H1 (cell line): ENCODE data around the gene ZNF385C. TPM values are rescaled to one million over a fixed set of nuclear protein-coding genes. Genes with fewer than 3 reads are reported as not detected.

Experiments
- CTCF ChIA-PET: fragments of 300-600 bp; sonication (Branson Sonifier 250); formaldehyde crosslinking; loops from one replicate; lab custom pipeline; 2021; ENCODE audit not compliant: partially characterized antibody; lab: Charles Lee
- POLR2A ChIA-PET: fragments of 300-600 bp; sonication (Branson Sonifier 250); formaldehyde crosslinking; loops from one replicate; lab custom pipeline; 2021; ENCODE audit warnings: inconsistent platforms; ENCODE audit not compliant: partially characterized antibody; lab: Charles Lee
- DNase-seq, 2 experiments: peaks; one replicate each; pipeline versions ENCODE4 v3.0.0 to v3.0.0-alpha.2; 2010 to 2022; ENCODE audit warnings: low spot score in 2 of 2, low read depth in 1 of 2, mixed read lengths in 1 of 2
- FAIRE-seq: peaks from 2 replicates; lab custom pipeline; 2011; peaks lifted over from hg19 to GRCh38; lab: Jason Lieb, UNC
- H2AFZ ChIP-seq: 2 replicates; pipeline ENCODE4 v1.8.1; 2012; ENCODE audit warnings: low read length, inconsistent platforms
- H2AK5ac ChIP-seq: 2 replicates; pipeline ENCODE4 v1.6.1; 2013; ENCODE audit warnings: low read depth, low read length
- H2BK120ac ChIP-seq: replicated peaks from 2 replicates; pipeline ENCODE3; 2013; ENCODE audit warnings: low read depth, low read length, inconsistent platforms
- H2BK12ac ChIP-seq: 2 replicates; pipeline ENCODE4 v1.6.1; 2013; ENCODE audit warnings: low read depth, low read length
- H2BK15ac ChIP-seq: 2 replicates; pipeline ENCODE4 v1.6.1; 2013; ENCODE audit warnings: low read length
- H2BK20ac ChIP-seq: 2 replicates; pipeline ENCODE4 v1.6.1; 2013; ENCODE audit warnings: low read length
- H2BK5ac ChIP-seq: 2 replicates; pipeline ENCODE4 v1.6.1; 2013; ENCODE audit warnings: low read depth, low read length
- H3K14ac ChIP-seq: 2 replicates; pipeline ENCODE4 v1.6.1; 2013; ENCODE audit warnings: inconsistent platforms; ENCODE audit not compliant: insufficient read length
- H3K18ac ChIP-seq: 2 replicates; pipeline ENCODE4 v1.6.1; 2013; ENCODE audit warnings: low read length; ENCODE audit errors: extremely low read depth
- H3K23ac ChIP-seq: 2 replicates; pipeline ENCODE4 v1.6.1; 2013; ENCODE audit warnings: inconsistent platforms; ENCODE audit not compliant: insufficient read length
- H3K23me2 ChIP-seq: 2 replicates; pipeline ENCODE4 v1.6.1; 2013; ENCODE audit warnings: low read depth, low read length
- H3K27ac ChIP-seq: 2 replicates; pipeline ENCODE4 v1.6.1; 2011; ENCODE audit warnings: low read depth, low read length, inconsistent platforms
- H3K27me3 ChIP-seq, 4 experiments: replicated peaks in 1 of 4; 1 replicate in 1 of 4; 2 replicates in 3 of 4; pipeline versions ENCODE4 v1.6.1 to v1.8.1; 2011 to 2013; ENCODE audit warnings: low read length in 3 of 4, mild to moderate bottlenecking in 3 of 4, inconsistent platforms in 2 of 4, mixed read lengths in 2 of 4, moderate library complexity in 1 of 4; ENCODE audit not compliant: control insufficient read depth in 3 of 4, insufficient read depth in 3 of 4; ENCODE audit errors: extremely low read depth in 1 of 4
- H3K36me3 ChIP-seq, 4 experiments: 2 replicates each; pipeline versions ENCODE4 v1.6.1 to v1.8.1; 2011 to 2013; ENCODE audit warnings: mild to moderate bottlenecking in 4 of 4, low read length in 3 of 4, moderate library complexity in 2 of 4, control low read depth in 1 of 4, inconsistent platforms in 1 of 4; ENCODE audit not compliant: insufficient read depth in 4 of 4, control insufficient read depth in 2 of 4
- H3K4ac ChIP-seq: replicated peaks from 2 replicates; pipeline ENCODE3; 2013; ENCODE audit warnings: low read length, low read depth, mixed read lengths, inconsistent platforms; ENCODE audit not compliant: insufficient read length
- H3K4me1 ChIP-seq, 4 experiments: replicated peaks in 1 of 4; 1 replicate in 1 of 4; 2 replicates in 3 of 4; pipeline versions ENCODE4 v1.6.1 to v1.8.1; 2011 to 2013; ENCODE audit warnings: low read length in 3 of 4, inconsistent platforms in 2 of 4, mixed read lengths in 1 of 4; ENCODE audit not compliant: insufficient read depth in 4 of 4, control insufficient read depth in 3 of 4
- H3K4me2 ChIP-seq, 2 experiments: 2 replicates each; pipeline versions ENCODE4 v1.6.1 to v1.8.1; 2011 to 2013; ENCODE audit warnings: low read depth in 2 of 2, low read length in 2 of 2, control low read depth in 1 of 2, inconsistent platforms in 1 of 2, mild to moderate bottlenecking in 1 of 2; ENCODE audit not compliant: insufficient read depth in 1 of 2
- H3K4me3 ChIP-seq, 4 experiments: fragments of 200-600, 300-600 bp in 1 of 4; sonication (generic), shearing (Covaris generic), sonication (Bioruptor Twin) in 1 of 4; 2 replicates each; pipeline versions ENCODE4 v1.5.1 to v1.8.1; 2011 to 2016; ENCODE audit warnings: low read length in 4 of 4, low read depth in 3 of 4, control low read depth in 2 of 4, inconsistent platforms in 2 of 4, mild to moderate bottlenecking in 2 of 4, mixed read lengths in 1 of 4, moderate library complexity in 1 of 4; ENCODE audit not compliant: insufficient read depth in 2 of 4; ENCODE audit errors: extremely low read depth in 1 of 4
- H3K56ac ChIP-seq: replicated peaks from 2 replicates; pipeline ENCODE3; 2013; ENCODE audit warnings: low read depth, mild to moderate bottlenecking, mixed read lengths, low read length, inconsistent platforms; ENCODE audit not compliant: insufficient read length
- H3K79me1 ChIP-seq: 2 replicates; pipeline ENCODE4 v1.6.1; 2013; ENCODE audit warnings: low read depth, low read length, control low read depth
- H3K79me2 ChIP-seq, 2 experiments: 2 replicates each; pipeline versions ENCODE4 v1.6.1 to v1.8.1; 2012 to 2013; ENCODE audit warnings: low read length in 2 of 2, mild to moderate bottlenecking in 2 of 2, inconsistent platforms in 1 of 2; ENCODE audit not compliant: insufficient read depth in 2 of 2, control insufficient read depth in 1 of 2
- H3K9ac ChIP-seq, 4 experiments: replicated peaks in 1 of 4; 1 replicate in 1 of 4; 2 replicates in 3 of 4; pipeline versions ENCODE4 v1.6.1 to v1.8.1; 2011 to 2013; ENCODE audit warnings: low read depth in 3 of 4, low read length in 3 of 4, control low read depth in 2 of 4, mild to moderate bottlenecking in 2 of 4, moderate library complexity in 2 of 4, inconsistent platforms in 1 of 4; ENCODE audit errors: extremely low read depth in 1 of 4
- H3K9me3 ChIP-seq, 2 experiments: 2 replicates each; pipeline versions ENCODE4 v1.6.1 to v1.8.1; 2012 to 2013; ENCODE audit warnings: mild to moderate bottlenecking in 2 of 2, moderate library complexity in 2 of 2, control low read depth in 1 of 2, inconsistent platforms in 1 of 2, low read depth in 1 of 2, low read length in 1 of 2, mixed read lengths in 1 of 2; ENCODE audit not compliant: insufficient read depth in 2 of 2
- H4K20me1 ChIP-seq, 2 experiments: replicated peaks in 1 of 2; 2 replicates each; pipeline versions ENCODE3 to v1.8.1; 2011 to 2013; ENCODE audit warnings: inconsistent platforms in 2 of 2, low read length in 2 of 2, mild to moderate bottlenecking in 1 of 2; ENCODE audit not compliant: insufficient read depth in 2 of 2, control insufficient read depth in 1 of 2
- H4K5ac ChIP-seq: 2 replicates; pipeline ENCODE4 v1.6.1; 2013; ENCODE audit warnings: low read length, low read depth, mixed read lengths, inconsistent platforms; ENCODE audit not compliant: insufficient read length
- H4K8ac ChIP-seq: 2 replicates; pipeline ENCODE4 v1.8.0; 2013; ENCODE audit warnings: mild to moderate bottlenecking, moderate library complexity, low read length, inconsistent platforms; ENCODE audit not compliant: insufficient read depth; ENCODE audit errors: extremely low read depth
- H4K91ac ChIP-seq: replicated peaks from 2 replicates; pipeline ENCODE3; 2013; ENCODE audit warnings: low read length, mixed read lengths, inconsistent platforms; ENCODE audit not compliant: insufficient read length
- KDM1A ChIP-seq: fragments of 200-600, 300-600 bp; sonication (generic); IDR thresholded peaks from 2 replicates; pipeline ENCODE4 v1.7.1; 2016; ENCODE audit warnings: mild to moderate bottlenecking, low read length, borderline replicate concordance
- KDM4A ChIP-seq: IDR thresholded peaks from one replicate; pipeline ENCODE4 v1.7.1; 2012; ENCODE audit warnings: low read depth, mild to moderate bottlenecking, moderate library complexity, low read length, inconsistent platforms; ENCODE audit not compliant: severe bottlenecking
- ZNF274 ChIP-seq: IDR thresholded peaks from 2 replicates; pipeline ENCODE4 v1.7.0; 2012; ENCODE audit warnings: low read length, borderline replicate concordance; ENCODE audit errors: extremely low read depth
- WGBS, 2 experiments: shearing (Covaris generic) in 1 of 2; methylation state at CpG; one replicate each; pipeline versions ENCODE4 v1.1.6 to v1.1.7; 2013 to 2015; ENCODE audit warnings: low lambda C conversion rate in 2 of 2, mixed read lengths in 2 of 2, inconsistent platforms in 1 of 2, low coverage in 1 of 2, missing lambda C conversion rate in 1 of 2; ENCODE audit not compliant: insufficient replicate concordance in 2 of 2, insufficient coverage in 1 of 2, insufficient read length in 1 of 2; ENCODE audit errors: extremely low coverage in 1 of 2, missing lambda C conversion rate in 1 of 2; 5-methylcytosine and 5-hydroxymethylcytosine counted together
- polyA plus RNA-seq, 7 experiments: library from polyadenylated mRNA; depleted of rRNA in 3 of 7; stranded (reverse) in 5 of 7; unstranded in 2 of 7; fragments of >200 nt in 5 of 7; fragments of 200-250 nt in 2 of 7; gene quantifications; 1 replicate in 5 of 7; 2 replicates in 1 of 7; 4 replicates in 1 of 7; pipeline versions ENCODE4 v1.2.1 to v1.2.3, GENCODE V29; 2011 to 2013; ENCODE audit warnings: missing spikeins in 2 of 7, mixed read lengths in 2 of 7
- total RNA-seq: library from RNA; stranded (reverse); fragmentation: NEBNext Ultra II Directional; extraction: Animal tissue kit (Norgen Biotek cat#: 25700); gene quantifications from 2 replicates; pipeline ENCODE4 v1.2.1, GENCODE V29; 2021

Gene ZNF385C
- total and polyA plus RNA-seq, 2 of the 8 experiments (the other 6 are each of a cell fraction or from before 2014, with no cell fraction given), result 3.9 to 6.1 TPM

- no peak overlapping the region for H4K5ac ChIP-seq
- H2BK120ac ChIP-seq, result no peak overlapping the region
- peaks cover 4% of the 10 kb centered on the region for H3K23me2 ChIP-seq
- no peaks in the 10 kb centered on the region for H3K9me3 ChIP-seq
- no peak overlapping the region for H4K91ac ChIP-seq
- no peak overlapping the region for H3K23ac ChIP-seq
- H2AK5ac ChIP-seq, result no peak overlapping the region
- peak in 1 of 2 experiments; percentile 76 for DNase-seq
- H2BK5ac ChIP-seq, result no peak overlapping the region
- 10% methylated on average over 26 of the region's 67 CpGs; no CpG with 5 or more reads in 1 of the 2 experiments for WGBS, 2 experiments
- no peak for FAIRE-seq
- peak overlapping the region; percentile 67 to 83 for H3K4me2 ChIP-seq
- H3K18ac ChIP-seq, result peak overlapping the region; percentile 48; the same call in 1 of the 2 replicates
- peaks cover 0 to 8% (median 4%) of the 10 kb centered on the region in 4 experiments; a peak in 4 of 7 replicates for H3K4me1 ChIP-seq
- no peak overlapping the region for H3K56ac ChIP-seq
- no peak overlapping the region for H2BK15ac ChIP-seq
- no peak overlapping the region for H3K14ac ChIP-seq
- no peak overlapping the region for H3K4ac ChIP-seq
- TF ChIP-seq KDM1A (peak; percentile 67), ZNF274 (no peak), KDM4A (peak; percentile 86)
- no peaks in the 10 kb centered on the region for H4K20me1 ChIP-seq
- no peak overlapping the region for H2BK20ac ChIP-seq
- no peaks in the 10 kb centered on the region; a peak in 2 of 7 replicates for H3K27me3 ChIP-seq
- no peaks in the 10 kb centered on the region for H3K79me1 ChIP-seq
- peak overlapping the region; percentile 60; the same call in 1 of the 2 replicates for H4K8ac ChIP-seq
- CTCF ChIA-PET, result interaction anchor here (0.5 to 4.3 kb wide), 23 partner anchors 8 to 212 kb away, joined by 3 to 30 read pairs (median 5); partner anchors contain the start of genes C17orf113 and ZNF385C
- POLR2A ChIA-PET, result interaction anchor here (0.6 to 2.0 kb wide), 6 partner anchors 25 to 99 kb away, joined by 3 to 7 read pairs (median 3); partner anchors contain the start of genes DNAJC7, KAT2A and ZNF385C
- H3K27ac ChIP-seq, result no peak overlapping the region
- H2BK12ac ChIP-seq, result no peak overlapping the region
- H3K79me2 ChIP-seq, result no peaks in the 10 kb centered on the region
- peak overlapping the region; percentile 58; the same call in 1 of the 2 replicates for H2AFZ ChIP-seq
- no peaks in the 10 kb centered on the region for H3K36me3 ChIP-seq
- H3K4me3 ChIP-seq, result peak overlapping the region; percentile 52 to 88 (median 57)
- H3K9ac ChIP-seq, result peak overlapping the region in 1 of 4 experiments; percentile 45; a peak in 2 of 7 replicates
Measured at GRCh38 chr17:42072323-42073187, 25.7 kb downstream of the ZNF385C start.
